ENCODE data around the gene ATP12A. TPM values are rescaled to one million over a fixed set of nuclear protein-coding genes. Genes with fewer than 3 reads are reported as not detected.

Gene ATP12A
- total RNA-seq, 1 donor from 2014 or later, result not detected

DNA sequence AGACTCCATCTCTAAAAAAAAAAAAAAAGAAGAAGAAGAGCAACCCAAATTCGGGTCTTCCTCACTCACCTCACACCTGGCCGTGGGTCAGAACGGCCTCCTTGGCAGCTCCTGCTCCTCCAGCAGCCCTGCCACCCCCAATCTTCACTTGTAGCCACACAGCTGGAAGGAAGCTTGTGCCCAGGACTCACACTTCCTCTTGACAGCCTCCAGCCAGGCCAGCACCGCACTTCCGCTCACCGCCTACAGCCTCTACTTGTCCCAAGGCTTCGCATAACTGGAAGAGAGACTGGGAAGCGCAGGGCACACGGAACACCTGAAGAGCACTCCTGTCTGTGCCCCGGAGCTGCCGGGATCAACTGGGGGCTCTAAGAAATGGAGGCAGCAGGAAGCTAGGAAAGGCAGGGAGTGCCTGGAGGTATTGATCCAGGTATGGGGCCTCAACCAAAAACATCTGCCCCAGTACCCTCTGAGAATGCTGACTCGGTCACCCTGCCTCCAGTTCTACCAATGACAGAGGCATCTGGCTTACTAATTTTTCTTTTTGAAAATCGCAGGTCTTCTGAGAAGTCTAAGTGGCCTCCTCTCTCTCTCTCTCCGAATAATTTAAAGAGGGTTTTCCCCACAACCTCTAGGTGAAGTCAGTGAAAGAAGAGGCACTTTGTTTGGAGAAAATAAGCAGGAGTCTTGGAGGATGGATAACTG, 31.1 kb upstream of the ATP12A start:
- H3K9ac ChIP-seq (ENCODE audit: low read depth in 1 of 3, low read length in 3 of 3), result no peak overlapping the region
- H3K27ac ChIP-seq (ENCODE audit: low read depth, low read length), result no peak overlapping the region

DNA sequence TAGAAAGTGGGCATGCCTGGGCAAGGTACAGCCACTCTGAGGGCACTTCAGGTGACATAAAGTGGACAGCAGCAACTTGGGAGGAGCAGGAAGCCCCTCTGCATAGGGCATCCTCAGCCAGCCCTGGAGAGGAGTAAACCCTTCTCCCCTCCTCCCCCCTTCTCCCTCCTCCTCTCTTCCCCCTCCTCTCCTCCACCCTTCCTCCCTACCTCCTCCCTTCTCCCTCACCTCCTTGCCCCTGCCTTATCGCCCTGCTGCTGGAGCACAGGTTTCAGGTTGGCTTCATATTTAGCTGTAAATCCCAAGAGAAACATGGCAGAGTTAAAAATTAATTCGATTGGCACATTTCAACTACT, 30.5 kb upstream of the ATP12A start:
- Histone ChIP-seq H3K4me1 (ENCODE audit: control insufficient read depth in 3 of 3, insufficient read depth in 3 of 3, low read length in 3 of 3) (no peaks in the 10 kb centered on the region), H3K9me3 (ENCODE audit: control insufficient read depth in 3 of 3, low read length in 3 of 3) (no peaks in the 10 kb centered on the region)

More for the DNA sequence above, 31.1 kb upstream of the ATP12A start:
- no peaks in the 10 kb centered on the region for H3K4me1 ChIP-seq (ENCODE audit: control insufficient read depth in 3 of 3, insufficient read depth in 3 of 3, low read length in 3 of 3)
- H3K9me3 ChIP-seq (ENCODE audit: control insufficient read depth in 3 of 3, low read length in 3 of 3), result no peaks in the 10 kb centered on the region
- H3K27me3 ChIP-seq (ENCODE audit: control insufficient read depth in 3 of 3, insufficient read depth in 3 of 3, low read length in 3 of 3), result peaks cover 0 to 6% (median 3%) of the 10 kb centered on the region in 3 donors
- no peaks in the 10 kb centered on the region for H3K36me3 ChIP-seq (ENCODE audit: control insufficient read depth in 3 of 3, insufficient read depth in 3 of 3, low read length in 3 of 3)
- H3K4me3 ChIP-seq (ENCODE audit: low read length in 3 of 3), result no peak overlapping the region

DNA sequence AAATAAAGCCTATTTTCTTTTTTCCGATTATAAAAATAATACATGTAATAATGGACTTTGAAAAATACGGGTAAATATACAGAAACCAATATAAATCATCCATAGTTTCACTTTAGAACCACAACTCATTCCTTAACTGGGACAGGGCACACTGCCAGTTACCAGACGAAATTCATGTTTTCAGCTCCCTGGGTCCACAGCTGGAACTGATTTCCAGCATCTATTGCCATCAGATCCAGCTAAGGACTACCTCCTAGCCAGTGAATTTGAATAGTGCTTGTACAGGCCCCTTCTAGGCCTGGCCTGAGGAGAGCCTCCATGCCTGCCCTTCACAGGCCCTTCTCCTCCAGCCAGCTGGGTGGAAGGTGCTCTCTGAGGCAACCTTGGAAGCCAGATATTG, 30.0 kb upstream of the ATP12A start:
- no peak overlapping the region for H3K9ac ChIP-seq (ENCODE audit: low read depth in 1 of 3, low read length in 3 of 3)
- H3K9me3 ChIP-seq (ENCODE audit: control insufficient read depth in 3 of 3, low read length in 3 of 3), result no peaks in the 10 kb centered on the region
- no peak overlapping the region for H3K4me3 ChIP-seq (ENCODE audit: low read length in 3 of 3)
- H3K27me3 ChIP-seq (ENCODE audit: control insufficient read depth in 3 of 3, insufficient read depth in 3 of 3, low read length in 3 of 3), result peaks cover 0 to 6% (median 3%) of the 10 kb centered on the region in 3 donors
- no peaks in the 10 kb centered on the region for H3K36me3 ChIP-seq (ENCODE audit: control insufficient read depth in 3 of 3, insufficient read depth in 3 of 3, low read length in 3 of 3)
- H3K27ac ChIP-seq (ENCODE audit: low read depth, low read length), result no peak overlapping the region
- no peaks in the 10 kb centered on the region for H3K4me1 ChIP-seq (ENCODE audit: control insufficient read depth in 3 of 3, insufficient read depth in 3 of 3, low read length in 3 of 3)

More for the DNA sequence above, 30.5 kb upstream of the ATP12A start:
- H3K27me3 ChIP-seq (ENCODE audit: control insufficient read depth in 3 of 3, insufficient read depth in 3 of 3, low read length in 3 of 3), result peaks cover 0 to 6% (median 3%) of the 10 kb centered on the region in 3 donors
- no peaks in the 10 kb centered on the region for H3K36me3 ChIP-seq (ENCODE audit: control insufficient read depth in 3 of 3, insufficient read depth in 3 of 3, low read length in 3 of 3)
- no peak overlapping the region for H3K4me3 ChIP-seq (ENCODE audit: low read length in 3 of 3)
- no peak overlapping the region for H3K27ac ChIP-seq (ENCODE audit: low read depth, low read length)
- no peak overlapping the region for H3K9ac ChIP-seq (ENCODE audit: low read depth in 1 of 3, low read length in 3 of 3)

DNA sequence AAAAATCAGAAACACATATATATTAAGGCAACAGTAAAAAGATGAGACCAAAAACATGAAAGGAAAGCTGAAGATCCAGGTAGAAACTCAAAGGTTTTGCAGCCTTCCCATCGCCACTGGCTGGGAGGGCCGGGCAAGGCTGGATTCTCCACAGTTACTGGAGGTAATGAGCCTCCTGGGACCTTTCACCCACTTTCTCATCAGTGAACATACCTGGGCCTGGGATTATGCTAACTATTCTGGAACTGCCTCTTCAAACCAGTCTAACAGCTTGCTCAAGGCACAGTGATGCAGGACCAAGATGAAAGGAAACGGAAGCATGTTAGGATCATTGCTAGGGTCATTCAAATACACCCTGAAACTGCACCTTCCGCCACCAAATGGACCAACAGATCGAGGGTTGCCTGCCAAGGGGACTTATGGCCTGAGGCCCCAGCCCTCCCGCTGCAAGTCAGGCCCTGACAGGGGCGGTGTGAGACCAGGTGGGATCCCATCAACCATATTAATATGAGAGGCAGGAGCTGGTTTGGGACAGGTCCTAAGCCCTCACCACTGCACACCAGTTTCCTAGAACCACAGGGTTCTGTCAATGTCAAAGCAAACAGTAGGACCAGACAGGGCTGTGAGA, 28.4 kb upstream of the ATP12A start:
- Histone ChIP-seq H3K4me3 (ENCODE audit: low read length in 3 of 3) (no peak overlapping the region), H3K27ac (ENCODE audit: low read depth, low read length) (no peak overlapping the region), H3K9me3 (ENCODE audit: control insufficient read depth in 3 of 3, low read length in 3 of 3) (no peaks in the 10 kb centered on the region), H3K27me3 (ENCODE audit: control insufficient read depth in 3 of 3, insufficient read depth in 3 of 3, low read length in 3 of 3) (peaks cover 0 to 6% (median 3%) of the 10 kb centered on the region in 3 donors), H3K36me3 (ENCODE audit: control insufficient read depth in 3 of 3, insufficient read depth in 3 of 3, low read length in 3 of 3) (no peaks in the 10 kb centered on the region), H3K9ac (ENCODE audit: low read depth in 1 of 3, low read length in 3 of 3) (no peak overlapping the region), H3K4me1 (ENCODE audit: control insufficient read depth in 3 of 3, insufficient read depth in 3 of 3, low read length in 3 of 3) (no peaks in the 10 kb centered on the region)

DNA sequence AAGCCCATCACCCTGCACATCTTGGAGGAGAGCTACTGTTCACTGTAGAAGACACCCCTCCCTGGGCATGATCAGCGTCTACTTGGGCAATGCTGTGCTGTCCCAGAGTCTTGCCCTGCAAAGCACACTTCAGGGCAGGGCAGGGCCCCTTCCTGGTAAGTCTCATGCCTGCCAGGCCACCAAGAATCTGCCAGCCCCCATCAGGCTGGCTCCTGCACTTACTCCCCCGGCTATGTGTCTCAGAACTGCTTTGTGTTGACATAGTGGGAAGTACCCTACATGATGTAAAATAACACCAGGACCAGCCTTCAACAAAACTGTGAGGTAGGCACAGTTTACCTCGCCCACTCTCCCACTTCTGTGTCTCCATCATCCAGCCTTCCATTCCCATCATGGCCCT, 27.8 kb upstream of the ATP12A start:
- H3K36me3 ChIP-seq (ENCODE audit: control insufficient read depth in 3 of 3, insufficient read depth in 3 of 3, low read length in 3 of 3), result no peaks in the 10 kb centered on the region
- no peaks in the 10 kb centered on the region for H3K9me3 ChIP-seq (ENCODE audit: control insufficient read depth in 3 of 3, low read length in 3 of 3)
- H3K27ac ChIP-seq (ENCODE audit: low read depth, low read length), result no peak overlapping the region
- H3K27me3 ChIP-seq (ENCODE audit: control insufficient read depth in 3 of 3, insufficient read depth in 3 of 3, low read length in 3 of 3), result peaks cover 0 to 6% (median 3%) of the 10 kb centered on the region in 3 donors
- no peak overlapping the region for H3K4me3 ChIP-seq (ENCODE audit: low read length in 3 of 3)
- H3K9ac ChIP-seq (ENCODE audit: low read depth in 1 of 3, low read length in 3 of 3), result no peak overlapping the region
- no peaks in the 10 kb centered on the region for H3K4me1 ChIP-seq (ENCODE audit: control insufficient read depth in 3 of 3, insufficient read depth in 3 of 3, low read length in 3 of 3)

DNA sequence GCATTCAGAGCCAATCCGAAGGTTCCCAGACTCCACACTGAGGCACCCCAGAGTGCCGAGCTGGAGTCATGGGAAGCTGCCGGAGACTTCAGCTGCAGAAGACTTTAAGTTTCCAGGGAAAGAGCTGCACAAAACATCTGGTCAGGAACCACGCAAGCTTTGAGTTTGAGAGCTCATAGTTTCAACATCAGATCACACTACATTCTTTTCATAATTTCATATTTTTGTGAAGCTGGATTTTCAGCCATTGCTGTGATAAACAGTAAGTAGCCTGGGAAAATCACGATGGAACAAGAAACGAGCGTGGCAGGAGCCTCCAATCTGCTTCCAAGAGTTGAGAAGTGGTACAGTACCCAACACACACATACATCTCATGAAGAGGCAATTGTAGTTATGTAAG, 25.5 kb upstream of the ATP12A start:
- Histone ChIP-seq H3K9ac (ENCODE audit: low read depth in 1 of 3, low read length in 3 of 3) (no peak overlapping the region), H3K9me3 (ENCODE audit: control insufficient read depth in 3 of 3, low read length in 3 of 3) (no peaks in the 10 kb centered on the region), H3K4me1 (ENCODE audit: control insufficient read depth in 3 of 3, insufficient read depth in 3 of 3, low read length in 3 of 3) (no peaks in the 10 kb centered on the region), H3K27me3 (ENCODE audit: control insufficient read depth in 3 of 3, insufficient read depth in 3 of 3, low read length in 3 of 3) (peaks cover 0 to 6% (median 3%) of the 10 kb centered on the region in 3 donors), H3K4me3 (ENCODE audit: low read length in 3 of 3) (no peak overlapping the region), H3K27ac (ENCODE audit: low read depth, low read length) (no peak overlapping the region), H3K36me3 (ENCODE audit: control insufficient read depth in 3 of 3, insufficient read depth in 3 of 3, low read length in 3 of 3) (no peaks in the 10 kb centered on the region)

DNA sequence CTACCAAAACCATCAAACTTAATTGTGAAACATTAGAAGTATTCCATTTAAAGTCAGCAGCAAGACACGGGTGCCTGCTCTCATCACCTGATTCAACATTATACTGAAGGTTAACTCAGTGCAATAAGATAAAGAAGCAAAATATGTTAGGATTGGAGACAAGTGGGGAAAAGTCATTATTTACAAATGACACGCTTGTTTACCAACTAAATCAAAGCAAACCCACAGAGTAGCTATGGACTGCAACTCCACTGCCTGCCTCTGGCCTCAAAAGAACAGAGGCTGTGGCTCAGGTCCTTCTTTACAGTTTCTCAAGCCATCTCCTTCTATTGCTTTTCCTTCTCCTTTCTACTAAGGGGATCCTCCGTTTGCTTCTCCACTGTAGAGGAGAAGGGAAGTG, 21.0 kb upstream of the ATP12A start:
- no peaks in the 10 kb centered on the region for H3K9me3 ChIP-seq (ENCODE audit: control insufficient read depth in 3 of 3, low read length in 3 of 3)
- H3K27ac ChIP-seq (ENCODE audit: low read depth, low read length), result no peak overlapping the region
- H3K4me3 ChIP-seq (ENCODE audit: low read length in 3 of 3), result no peak overlapping the region
- no peaks in the 10 kb centered on the region for H3K27me3 ChIP-seq (ENCODE audit: control insufficient read depth in 3 of 3, insufficient read depth in 3 of 3, low read length in 3 of 3)
- H3K9ac ChIP-seq (ENCODE audit: low read depth in 1 of 3, low read length in 3 of 3), result no peak overlapping the region
- no peaks in the 10 kb centered on the region for H3K4me1 ChIP-seq (ENCODE audit: control insufficient read depth in 3 of 3, insufficient read depth in 3 of 3, low read length in 3 of 3)
- H3K36me3 ChIP-seq (ENCODE audit: control insufficient read depth in 3 of 3, insufficient read depth in 3 of 3, low read length in 3 of 3), result no peaks in the 10 kb centered on the region

DNA sequence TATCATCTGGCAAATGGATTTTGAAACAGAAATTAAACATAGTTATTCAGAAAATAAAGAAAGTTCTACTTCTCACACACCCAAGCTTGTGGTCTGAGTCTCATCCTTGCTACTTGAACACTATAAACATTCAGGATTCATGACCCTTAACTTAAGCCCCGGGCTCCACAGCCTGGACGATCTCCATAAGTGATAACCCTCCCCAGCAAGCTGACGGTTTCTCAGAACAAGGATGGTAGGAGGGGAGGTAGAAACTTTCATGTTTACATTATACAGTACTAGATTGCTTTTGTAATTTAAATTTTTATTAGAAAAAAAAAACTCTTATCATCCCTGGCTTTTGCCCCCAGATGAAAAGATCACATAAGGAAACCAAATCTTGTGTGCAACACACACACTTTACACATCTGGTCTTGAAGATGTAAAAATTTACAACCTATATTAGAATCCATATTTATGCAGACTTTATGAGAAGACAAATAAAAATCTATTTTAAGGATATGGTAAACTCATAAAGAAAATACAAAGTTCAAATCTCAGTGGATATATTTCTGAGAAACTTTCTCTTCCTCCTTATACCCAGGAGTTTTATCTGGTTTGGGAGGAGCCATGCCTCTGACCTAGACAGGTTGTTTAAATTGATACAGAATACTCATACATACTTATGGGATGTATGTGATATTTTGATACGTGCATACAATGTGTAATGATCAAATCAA, 20.0 kb upstream of the ATP12A start:
- no peak overlapping the region for H3K27ac ChIP-seq (ENCODE audit: low read depth, low read length)
- H3K4me3 ChIP-seq (ENCODE audit: low read length in 3 of 3), result no peak overlapping the region
- H3K27me3 ChIP-seq (ENCODE audit: control insufficient read depth in 3 of 3, insufficient read depth in 3 of 3, low read length in 3 of 3), result no peaks in the 10 kb centered on the region
- no peak overlapping the region for H3K9ac ChIP-seq (ENCODE audit: low read depth in 1 of 3, low read length in 3 of 3)
- no peaks in the 10 kb centered on the region for H3K36me3 ChIP-seq (ENCODE audit: control insufficient read depth in 3 of 3, insufficient read depth in 3 of 3, low read length in 3 of 3)
- no peaks in the 10 kb centered on the region for H3K4me1 ChIP-seq (ENCODE audit: control insufficient read depth in 3 of 3, insufficient read depth in 3 of 3, low read length in 3 of 3)
- H3K9me3 ChIP-seq (ENCODE audit: control insufficient read depth in 3 of 3, low read length in 3 of 3), result no peaks in the 10 kb centered on the region

DNA sequence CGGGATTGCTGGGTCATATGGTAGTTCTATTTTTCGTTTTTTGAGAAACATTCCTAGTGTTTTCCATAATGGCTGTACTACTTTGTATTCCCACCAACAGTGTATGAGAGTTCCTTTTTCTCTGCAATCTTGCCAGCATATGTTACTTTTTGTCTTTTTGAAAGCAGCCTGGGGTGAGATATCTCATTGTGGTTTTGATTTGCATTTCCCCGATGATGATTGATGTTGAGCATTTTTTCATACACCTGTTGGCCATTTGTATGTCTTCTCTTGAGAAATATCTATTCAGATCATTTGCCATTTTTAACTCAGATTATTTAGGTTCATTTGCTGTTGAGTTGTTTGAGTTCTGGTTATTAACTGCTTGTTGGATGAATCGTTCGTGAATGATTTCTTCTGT, 18.5 kb upstream of the ATP12A start:
- H3K9ac ChIP-seq (ENCODE audit: low read depth in 1 of 3, low read length in 3 of 3), result no peak overlapping the region
- no peak overlapping the region for H3K4me3 ChIP-seq (ENCODE audit: low read length in 3 of 3)
- no peak overlapping the region for H3K27ac ChIP-seq (ENCODE audit: low read depth, low read length)
- no peaks in the 10 kb centered on the region for H3K4me1 ChIP-seq (ENCODE audit: control insufficient read depth in 3 of 3, insufficient read depth in 3 of 3, low read length in 3 of 3)
- no peaks in the 10 kb centered on the region for H3K27me3 ChIP-seq (ENCODE audit: control insufficient read depth in 3 of 3, insufficient read depth in 3 of 3, low read length in 3 of 3)
- no peaks in the 10 kb centered on the region for H3K36me3 ChIP-seq (ENCODE audit: control insufficient read depth in 3 of 3, insufficient read depth in 3 of 3, low read length in 3 of 3)
- H3K9me3 ChIP-seq (ENCODE audit: control insufficient read depth in 3 of 3, low read length in 3 of 3), result no peaks in the 10 kb centered on the region

All from skeletal muscle tissue (tissue), 4 donors.